ENCODE measurements around the gene NSUN3.
"Not testable (repeated sequence)": the region's sequence is repeated elsewhere in the genome, so short reads cannot be mapped to it uniquely, and the experiment has no call there.

Gene NSUN3

DNA sequence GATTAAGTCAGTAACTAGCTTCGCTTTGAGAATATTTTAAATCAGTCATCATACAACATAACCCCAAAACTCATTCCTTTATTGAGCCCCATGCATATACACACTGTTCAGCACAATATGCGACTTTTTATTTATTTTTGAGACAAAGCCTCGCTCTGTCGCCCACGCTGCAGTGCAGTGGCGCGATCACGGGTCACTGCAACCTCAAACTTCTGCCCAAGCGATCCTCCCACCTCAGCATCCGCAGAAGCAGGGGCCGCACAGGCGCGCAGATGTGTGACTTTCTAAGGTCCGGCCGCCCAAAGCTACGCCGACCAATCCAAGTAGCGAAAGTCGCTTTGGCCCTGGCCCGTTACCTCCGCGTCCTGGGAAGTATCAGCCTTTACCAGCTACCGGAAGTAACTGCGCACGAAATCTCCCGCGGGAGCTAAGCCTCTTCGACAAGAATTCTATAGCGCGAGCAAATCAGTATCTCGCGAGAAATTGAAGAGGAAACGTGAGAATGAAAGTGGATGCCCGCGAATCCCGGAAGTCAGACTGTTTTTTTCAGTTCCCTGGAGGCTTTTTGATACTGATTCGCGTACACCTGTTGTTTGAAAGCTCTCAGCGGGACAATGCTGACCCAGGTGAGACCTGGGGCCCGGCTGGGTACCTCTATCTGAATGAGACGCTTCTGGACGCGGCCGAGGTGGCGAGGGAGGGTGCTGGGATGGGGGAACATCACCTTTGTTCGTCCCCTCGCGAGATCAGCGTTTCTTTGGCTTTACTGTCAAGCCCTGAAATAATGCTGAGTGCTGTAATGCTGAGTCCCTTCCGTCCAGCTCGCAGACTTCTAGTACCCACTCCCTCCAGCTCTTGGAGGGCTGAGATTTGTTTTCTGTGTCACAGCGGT, at the start of gene NSUN3, which contains the start of gene DHFR2:
TSS of gene NSUN3 (plus strand) at position 549 of the 892 bp plus-strand sequence. CDS start at position 615, 66 bp downstream.
TSS of gene DHFR2 (minus strand) at position 404 of the 892 bp plus-strand sequence. CDS start 1,405 bp downstream, outside the sequence.
- peak; percentile 86 to 87 for DNase-seq

DNA sequence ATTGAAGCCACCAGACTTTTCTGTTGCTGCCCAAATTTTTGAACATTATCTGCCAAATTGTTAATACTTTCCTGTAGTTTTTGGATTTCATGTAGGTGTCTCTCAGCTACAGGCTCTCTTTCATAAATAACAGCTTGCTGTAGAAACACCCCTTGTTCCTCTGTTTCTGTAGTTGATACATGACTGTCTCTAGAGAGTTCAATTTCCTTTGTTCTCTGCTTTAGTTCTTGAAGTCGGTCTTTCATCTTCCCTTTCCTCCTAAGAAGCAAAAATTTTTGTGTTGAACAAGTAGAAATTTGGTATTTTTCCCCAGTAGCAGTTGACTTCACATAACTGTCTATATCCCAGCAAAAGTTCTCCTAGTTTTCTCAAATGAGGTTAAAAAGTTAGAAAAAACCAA, 47.8 kb upstream of the NSUN3 start:
- DNase-seq = no peak

DNA sequence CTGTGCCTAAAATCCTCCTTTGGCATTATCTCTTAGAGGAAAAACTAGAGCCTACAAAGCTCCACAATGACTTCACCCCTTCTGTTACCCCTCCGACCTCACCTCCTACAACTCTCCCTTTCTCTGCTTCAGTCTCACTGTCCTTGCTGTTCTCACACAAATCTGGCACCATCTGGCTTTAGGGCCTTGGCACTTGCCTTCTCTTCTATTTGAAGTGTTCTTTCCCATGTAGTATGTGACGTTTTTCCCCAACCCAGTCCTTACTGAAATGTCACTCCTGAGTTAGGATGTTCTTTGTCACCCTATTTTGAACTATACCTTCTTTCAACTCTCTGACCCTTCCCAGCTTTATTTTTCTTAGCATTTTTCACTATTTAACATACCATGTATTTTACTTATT, 43.2 kb upstream of the NSUN3 start:
- no peak for DNase-seq

DNA sequence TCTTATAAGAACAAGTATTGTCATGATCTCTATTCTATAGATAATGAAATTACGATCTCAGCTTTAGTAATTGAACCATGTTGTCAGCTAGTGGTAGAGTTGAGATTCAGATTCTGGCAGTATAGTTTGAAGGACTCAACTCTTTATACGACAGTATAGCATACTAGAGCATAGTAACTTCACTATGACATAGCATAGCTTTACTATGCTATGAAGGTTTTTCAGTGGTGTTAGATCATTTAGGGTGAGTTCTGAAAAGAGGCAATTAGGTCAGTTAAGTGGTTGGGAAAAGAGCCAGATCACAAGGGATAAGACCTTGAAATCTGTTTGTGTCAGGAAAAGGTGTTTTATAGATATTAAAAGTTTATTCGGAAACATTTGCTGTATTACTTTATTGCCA, 42.6 kb upstream of the NSUN3 start:
- no peak for DNase-seq

DNA sequence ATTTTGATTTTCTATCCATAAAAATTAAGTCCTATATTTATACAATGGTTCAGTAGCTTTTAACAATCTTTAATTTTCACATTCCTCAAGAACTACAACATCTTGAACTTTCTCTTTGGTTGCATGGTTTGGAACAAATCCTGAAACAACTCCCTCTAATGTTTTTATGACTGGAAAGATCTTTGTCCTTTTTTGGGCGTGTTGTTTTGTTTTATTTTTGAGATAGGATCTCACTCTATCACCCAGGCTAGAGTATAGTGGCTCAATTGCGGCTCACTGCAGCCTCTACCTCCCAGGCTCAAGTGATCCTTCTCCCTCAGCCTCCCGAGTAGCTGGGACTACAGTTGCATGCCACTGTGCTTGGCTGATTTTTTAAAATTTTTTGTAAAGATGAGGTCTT, 38.5 kb upstream of the NSUN3 start:
- DNase-seq = no peak

DNA sequence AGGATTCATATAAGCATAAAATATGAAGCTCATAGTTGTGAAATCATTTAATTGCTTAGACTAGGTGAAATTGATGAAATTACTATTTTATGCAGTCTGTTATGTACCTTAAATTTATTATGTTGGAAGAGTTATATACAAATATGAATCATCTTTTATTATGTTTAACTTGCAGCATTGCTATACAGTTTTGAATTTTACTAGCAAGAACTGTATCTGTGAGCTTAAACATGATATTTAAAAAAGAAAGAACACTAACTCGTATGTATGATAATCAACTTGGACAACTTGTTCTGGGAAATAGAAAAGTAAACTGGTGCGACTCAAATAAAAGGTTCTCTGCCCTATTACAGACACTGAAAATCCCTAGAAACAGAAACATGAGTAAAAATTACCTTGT, 36.2 kb upstream of the NSUN3 start:
- no peak for DNase-seq

DNA sequence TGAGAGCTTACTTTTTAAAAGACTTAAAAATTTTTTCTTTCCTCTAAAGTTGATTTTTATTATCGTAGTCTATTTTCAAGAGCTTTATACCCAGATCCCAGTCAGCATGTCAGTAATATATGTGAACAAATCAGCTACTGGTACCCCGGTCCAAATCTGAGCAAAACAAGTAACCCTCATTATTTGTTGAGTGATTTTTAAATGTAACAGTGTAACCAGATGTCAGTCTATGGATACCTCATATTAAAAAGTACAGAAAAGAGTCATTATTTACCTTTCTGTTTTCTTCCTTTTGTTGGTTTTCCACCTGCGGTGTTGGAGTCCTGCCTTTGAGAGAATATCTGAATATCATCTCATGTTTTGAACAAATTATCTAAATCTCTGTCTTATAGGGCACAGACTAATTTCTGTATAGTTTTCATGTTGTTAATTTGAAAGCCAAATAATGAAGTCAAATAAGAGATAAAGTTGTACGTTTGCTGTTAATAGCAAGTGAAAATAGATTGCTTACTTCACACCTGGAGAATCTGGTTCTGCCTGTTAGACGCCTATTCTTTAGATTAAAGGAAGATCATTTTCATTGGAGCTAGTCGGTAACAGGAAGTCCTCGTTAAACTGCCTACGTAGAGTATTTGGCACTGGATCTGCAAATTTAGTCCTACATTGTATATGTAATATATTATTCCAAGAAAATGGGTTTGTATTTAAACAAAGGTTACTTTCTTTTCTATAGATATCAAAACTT, 34.6 kb upstream of the NSUN3 start, which contains the start of gene STX19:
TSS of gene STX19 (minus strand) at position 505 of the 745 bp plus-strand sequence. CDS start 13,328 bp downstream, outside the sequence.
- no peak for DNase-seq

DNA sequence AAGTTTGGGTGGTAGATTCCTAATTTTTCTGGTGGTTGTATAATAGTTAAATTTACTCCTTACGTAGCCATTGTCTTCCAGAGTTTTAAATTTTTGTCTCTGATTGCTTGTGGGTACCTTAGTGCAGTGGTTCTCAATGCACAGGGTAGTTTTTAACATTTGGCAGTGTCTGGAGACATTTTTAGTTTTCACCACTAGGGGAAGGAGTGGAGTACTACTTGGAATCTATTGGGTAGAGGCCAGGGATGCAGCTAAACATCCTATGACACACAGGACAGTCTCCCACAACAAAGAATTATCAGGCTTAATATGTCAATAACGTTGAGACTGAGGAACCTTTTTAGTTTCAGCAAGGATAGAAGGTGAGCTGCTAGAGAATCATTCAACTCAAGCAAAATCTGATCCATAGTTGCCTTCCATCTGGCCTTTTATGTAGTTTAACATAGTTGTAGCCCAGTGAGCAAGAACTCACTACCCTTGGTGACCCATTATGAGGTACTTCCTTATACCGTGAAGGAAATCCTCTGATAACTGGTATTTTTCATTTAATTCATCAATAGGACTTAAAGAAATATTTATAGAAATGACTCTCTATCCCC, 25.9 kb upstream of the NSUN3 start:
- no peak for DNase-seq

DNA sequence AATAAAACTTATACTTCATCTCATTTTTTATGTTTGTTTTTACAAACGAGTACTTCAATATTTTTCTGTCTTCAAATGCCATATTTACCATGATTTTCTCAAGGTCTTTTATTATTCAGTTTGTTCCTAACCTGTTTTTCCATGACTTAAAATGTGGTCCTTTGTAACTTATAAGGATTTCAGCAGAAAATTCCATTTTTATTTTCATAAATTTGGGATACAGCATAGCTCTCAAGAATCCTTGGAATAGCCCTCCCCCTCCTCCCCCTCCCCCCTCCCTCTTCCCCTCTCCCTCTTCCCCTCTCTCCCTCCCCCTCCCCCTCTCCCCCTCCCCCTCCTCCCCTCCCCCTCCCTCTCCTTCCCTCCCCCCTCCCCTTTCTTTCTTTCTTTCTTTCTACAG, 19.6 kb upstream of the NSUN3 start:
- no peak for DNase-seq

DNA sequence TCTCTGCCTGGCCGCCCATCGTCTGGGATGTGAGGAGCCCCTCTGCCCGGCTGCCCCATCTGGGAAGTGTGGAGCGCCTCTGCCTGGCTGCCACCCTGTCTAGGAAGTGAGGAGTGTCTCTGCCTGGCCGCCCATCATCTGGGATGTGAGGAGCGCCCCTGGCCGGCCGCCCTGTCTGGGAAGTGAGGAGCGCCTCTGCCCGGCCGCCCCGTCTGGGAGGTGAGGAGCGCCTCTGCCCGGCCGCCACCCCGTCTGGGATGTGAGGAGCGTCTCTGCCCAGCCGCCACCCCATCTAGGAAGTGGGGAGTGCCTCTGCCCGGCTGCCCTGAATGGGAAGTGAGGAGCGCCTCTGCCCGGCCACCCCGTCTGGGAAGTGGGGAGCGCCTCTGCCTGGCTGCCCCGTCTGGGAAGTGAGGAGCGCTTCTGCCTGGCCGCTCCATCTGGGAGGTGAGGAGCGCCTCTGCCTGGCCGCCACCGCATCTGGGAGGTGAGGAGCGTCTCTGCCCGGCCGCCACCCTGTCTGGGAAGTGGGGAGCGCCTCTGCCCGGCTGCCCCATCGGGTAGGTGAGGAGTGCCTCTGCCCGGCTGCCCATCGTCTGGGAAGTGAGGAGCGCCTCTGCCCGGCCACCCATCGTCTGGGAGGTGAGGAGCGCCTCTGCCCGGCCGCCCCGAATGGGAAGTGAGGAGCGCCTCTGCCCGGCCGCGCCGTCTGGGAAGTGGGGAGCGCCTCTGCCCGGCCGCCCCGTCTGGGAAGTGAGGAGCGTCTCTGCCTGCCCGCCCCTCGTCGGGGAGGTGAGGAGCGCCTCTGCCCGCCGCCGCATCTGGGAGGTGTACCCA, 18.5 kb upstream of the NSUN3 start:
- DNase-seq = not testable (repeated sequence)

DNA sequence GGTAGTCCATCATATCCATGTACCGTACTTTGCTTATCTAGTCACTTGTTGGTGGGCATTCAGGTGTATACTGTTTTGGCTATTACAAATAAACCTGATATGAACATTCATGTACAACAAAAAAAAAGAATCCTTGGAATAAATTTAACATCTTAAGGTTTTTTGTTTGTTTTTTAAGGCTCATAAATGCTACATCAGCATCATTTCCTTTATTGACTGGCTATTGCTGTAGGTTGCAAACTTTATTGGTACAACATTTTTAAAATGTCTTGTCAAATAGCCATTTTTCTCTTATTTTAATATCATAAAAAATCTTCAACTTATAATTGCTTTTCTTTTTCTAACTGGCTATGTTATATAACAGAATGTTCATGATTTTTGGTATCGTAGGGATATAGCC, 16.3 kb upstream of the NSUN3 start:
- no peak for DNase-seq

DNA sequence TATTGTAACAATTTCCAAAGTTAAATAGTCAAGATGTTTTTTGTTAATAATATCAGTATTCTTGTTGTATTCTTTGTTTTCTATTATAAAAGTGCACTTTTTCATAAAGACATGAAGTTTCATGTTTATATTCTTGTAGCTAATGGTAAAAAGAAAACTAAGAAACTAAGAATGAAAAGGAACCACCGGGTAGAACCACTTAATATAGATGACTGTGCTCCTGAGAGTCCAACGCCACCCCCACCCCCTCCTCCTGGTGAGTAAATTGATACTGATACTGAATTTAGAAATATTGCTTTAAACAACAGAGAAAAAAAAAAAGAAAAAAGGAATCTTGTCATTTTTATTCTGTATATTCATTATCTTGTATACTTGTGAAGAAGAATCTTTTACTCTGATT, 13.6 kb upstream of the NSUN3 start:
- no peak for DNase-seq

DNA sequence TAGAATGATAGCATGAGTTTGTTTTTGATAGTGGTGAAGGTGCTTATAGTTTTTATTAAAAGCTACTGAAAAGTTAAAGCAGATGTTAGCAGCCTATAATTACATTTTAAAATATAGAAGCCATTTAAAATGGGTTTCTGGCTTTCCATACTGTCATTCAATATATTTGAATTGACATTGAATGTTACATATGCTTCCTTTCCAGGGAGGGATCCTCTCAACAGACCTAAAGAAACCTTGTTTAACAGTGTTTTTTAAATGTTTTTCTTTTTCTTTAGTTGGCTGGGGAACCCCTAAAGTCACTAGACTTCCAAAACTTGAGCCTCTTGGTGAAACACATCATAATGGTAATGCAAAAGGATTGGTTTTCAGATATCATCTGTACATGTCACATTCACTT, 12.3 kb upstream of the NSUN3 start:
- DNase-seq = no peak

DNA sequence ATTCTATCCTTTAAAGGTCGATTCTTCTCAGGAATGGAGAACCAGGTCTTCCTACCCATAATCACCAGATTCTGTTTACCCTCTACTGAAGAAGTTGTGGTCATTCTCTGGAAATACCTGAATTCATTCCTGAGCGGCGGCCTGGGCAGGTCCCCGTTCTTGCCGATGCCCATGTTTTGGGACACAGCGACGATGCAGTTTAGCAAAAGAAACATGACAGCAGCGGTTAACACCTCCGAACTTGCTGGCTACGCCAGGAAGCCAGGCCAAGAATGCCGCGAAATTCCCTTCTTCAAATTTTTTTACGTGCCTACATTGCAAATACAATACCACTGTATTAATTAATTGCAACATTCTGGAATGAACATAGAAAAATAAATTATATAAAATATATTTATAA, 1.6 kb upstream of the NSUN3 start:
- no peak for DNase-seq

DNA sequence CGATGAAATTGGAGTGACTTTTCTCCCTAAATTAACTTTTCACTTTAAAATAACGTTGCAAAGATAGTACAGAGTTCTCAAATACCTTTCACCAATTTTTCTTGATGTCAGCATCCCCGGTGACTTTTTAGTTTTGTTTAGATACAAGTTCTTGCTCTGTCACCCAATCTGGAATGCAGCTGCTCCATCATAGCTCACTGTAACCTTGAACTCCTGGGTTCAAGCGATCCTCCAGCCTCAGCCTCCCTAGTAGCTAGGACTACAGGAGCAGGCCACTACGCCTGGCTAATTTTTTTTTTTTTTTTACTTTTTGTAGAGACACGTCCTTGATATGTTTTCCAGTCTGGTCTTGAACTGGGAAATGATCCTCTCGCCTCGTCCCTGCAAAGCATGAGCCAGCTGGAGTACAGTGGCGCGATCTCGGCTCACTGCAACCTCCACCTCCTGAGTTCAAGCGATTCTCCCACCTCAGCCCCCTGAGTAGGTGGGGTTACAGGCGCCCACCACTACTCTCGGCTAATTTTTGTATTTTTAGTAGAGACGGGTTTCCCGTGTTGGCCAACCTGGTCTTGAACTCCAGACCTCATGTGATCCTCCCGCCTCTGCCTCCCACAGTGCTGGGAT, 747 bp downstream of the NSUN3 start:
- DNase-seq = no peak

DNA sequence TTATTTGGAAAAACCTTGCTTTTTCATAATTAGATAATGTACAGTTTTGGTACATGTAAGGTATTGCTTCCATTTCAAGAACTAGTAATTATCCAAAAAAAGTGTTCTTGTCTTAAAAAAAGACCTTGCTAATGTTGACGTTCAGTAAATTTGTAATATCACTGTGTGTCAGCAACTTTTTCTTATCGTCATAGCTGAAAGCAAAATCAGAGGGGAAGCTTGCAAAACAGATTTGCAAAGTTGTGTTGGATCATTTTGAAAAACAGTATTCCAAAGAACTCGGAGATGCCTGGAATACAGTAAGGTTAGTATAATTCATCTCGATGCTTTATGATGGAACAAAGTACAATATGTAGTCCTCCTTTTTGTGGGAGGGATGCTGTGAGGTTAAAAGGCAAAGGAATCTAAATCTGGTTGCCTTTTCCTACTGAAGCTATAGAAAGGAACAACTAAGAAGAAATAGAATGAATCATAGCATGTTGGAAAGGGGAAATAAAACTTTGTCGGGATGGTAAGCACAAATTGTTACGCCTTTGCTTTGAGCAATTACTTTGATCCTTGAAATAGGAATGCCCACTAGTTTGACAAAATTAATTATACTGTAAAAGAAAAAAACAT, 1.5 kb downstream of the NSUN3 start:
- no peak for DNase-seq

DNA sequence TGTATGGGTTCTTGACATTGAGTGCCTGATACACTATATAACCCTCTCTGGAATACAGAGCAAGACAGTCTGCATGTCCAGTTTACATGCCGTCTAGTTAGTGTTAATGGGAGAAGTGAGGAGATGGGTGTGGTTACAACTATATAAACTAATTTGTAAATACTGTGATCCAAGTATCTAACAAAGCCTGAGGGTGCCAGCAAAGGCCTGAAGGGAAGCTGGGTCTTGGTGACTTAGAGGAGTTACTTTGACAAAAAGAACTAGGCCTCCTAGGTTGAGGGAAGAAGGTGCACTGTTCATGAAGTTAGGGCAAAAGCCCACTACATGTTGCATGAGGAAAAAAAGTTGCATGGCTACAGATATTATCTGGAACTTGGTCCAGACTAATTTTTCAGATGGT, 2.3 kb downstream of the NSUN3 start:
- no peak for DNase-seq

DNA sequence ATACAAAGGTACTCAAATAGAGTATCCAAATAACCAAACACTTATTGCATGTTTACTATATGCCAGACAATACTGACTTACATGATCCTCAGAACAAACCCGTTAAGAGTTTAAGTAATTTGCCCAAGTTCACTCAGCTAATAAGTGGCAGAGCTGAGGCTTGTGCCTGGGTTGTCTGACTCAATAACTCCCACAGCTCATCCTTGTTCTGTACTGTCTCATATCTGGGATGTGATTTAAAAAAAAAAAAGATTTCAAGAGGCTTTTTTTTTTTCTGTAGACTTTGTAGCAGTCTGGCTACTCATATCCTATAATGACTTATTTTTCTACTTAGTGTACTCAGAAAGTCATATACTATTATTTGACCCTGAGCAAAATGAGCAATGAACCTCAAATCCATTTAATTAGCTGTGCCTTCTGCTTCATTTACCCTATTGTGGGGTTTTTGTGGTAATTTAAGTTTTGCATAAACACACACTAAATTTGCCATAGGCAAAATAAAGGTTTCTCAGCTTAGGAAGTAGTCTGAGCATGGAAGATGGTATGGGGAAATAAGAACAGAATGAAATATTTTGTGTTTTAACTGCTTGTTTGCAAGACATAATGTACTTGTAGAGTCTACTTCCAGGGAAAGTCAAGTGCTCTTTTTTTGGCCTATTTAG, 3.1 kb downstream of the NSUN3 start:
- DNase-seq = no peak

DNA sequence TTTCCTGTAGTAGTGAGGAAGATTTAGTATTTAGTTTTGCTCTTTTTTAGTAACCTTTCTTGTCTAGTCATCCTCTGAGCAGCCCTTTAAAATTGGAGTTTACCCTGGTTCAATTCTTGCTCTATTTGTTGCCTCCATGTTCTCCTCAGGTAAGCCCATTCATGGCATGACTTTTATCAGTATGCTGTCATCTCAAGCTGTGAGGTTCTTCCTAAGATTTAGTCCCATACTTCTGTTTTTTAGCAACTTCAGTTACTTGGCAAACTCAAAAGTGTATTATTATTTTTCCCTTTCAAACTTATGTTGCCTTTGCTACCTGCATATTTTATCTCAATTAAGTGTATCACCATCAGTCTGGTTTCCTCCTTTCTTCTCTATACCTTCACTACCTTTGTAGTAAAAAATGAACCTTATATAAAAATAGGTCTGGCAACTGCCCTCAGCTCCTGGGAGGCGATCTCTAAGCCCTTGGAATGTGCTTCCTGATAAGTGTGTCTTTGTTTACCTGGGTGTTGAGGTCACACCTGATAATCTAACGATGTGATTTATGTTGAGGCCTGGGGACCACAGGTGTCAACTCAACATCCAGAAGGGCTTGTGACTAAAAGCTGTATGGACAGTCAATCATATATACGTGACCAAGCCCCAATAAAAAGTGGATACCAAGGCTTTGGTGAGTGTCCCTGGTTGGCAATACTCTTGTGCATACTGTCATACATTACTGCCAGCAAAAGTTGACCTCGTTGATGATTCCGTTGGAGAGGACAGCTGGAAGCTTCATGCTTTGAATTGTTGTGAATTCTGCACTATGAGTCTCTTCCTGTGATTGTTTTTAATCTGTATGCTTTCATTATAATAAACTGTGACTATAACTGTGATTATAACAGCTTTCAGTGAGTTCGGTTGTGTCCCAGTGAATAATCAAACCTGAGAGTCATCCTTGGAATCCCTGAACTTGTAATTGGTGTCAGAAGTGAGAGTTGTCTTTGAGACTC, 3.9 kb downstream of the NSUN3 start:
- no peak for DNase-seq
